Testis (tissue), 2 donors: ENCODE results near the gene MLLT11.

Experiments used
- POLR2A ChIP-seq: fragments of 450-650 bp; IDR thresholded peaks from one replicate; pipeline ENCODE4 v1.6.1; 2017; ENCODE audit warnings: antibody characterized with exemption, mild to moderate bottlenecking, moderate library complexity
- TF ChIP-seq, protein P1 (sequence below), 3 experiments: fragments of 450-650 bp in 2 of 3; fragments of 200-600 bp in 1 of 3; sonication (generic) in 1 of 3; IDR thresholded peaks; one replicate each; pipeline ENCODE4 v1.5.1; 2016 to 2019; ENCODE audit warnings: antibody characterized with exemption in 3 of 3, mild to moderate bottlenecking in 2 of 3, moderate library complexity in 1 of 3

DNA sequence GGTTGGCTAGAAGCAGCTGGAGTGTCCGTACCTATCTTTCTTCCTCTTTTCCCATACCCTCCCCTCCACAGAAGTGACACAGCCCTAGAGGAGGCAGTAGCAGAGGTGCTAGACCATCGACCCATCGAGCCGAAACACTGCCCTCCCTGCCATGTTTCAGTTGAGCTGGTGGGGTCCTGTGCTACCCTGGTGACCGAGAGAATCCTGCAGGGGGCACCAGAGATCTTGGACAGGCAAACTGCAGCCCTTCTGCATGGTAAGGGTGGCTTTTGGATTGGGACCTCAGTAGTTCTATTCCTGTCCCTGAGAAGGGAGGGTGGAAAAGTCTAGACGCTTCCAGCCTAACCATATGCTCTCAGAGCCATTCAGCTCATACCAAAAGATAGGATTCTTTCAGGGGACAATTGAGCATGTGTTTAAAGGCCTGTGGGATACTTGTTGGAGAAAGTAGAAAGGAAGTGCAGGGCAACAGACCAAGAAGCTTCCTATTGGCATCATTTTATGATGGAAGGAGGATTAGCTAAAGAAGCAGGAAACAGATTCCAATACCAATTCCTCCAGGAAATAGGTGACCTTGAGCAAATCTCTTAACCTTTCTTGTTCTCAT lies 35.6 kb upstream of the MLLT11 start:
- TF ChIP-seq, protein P1, sequence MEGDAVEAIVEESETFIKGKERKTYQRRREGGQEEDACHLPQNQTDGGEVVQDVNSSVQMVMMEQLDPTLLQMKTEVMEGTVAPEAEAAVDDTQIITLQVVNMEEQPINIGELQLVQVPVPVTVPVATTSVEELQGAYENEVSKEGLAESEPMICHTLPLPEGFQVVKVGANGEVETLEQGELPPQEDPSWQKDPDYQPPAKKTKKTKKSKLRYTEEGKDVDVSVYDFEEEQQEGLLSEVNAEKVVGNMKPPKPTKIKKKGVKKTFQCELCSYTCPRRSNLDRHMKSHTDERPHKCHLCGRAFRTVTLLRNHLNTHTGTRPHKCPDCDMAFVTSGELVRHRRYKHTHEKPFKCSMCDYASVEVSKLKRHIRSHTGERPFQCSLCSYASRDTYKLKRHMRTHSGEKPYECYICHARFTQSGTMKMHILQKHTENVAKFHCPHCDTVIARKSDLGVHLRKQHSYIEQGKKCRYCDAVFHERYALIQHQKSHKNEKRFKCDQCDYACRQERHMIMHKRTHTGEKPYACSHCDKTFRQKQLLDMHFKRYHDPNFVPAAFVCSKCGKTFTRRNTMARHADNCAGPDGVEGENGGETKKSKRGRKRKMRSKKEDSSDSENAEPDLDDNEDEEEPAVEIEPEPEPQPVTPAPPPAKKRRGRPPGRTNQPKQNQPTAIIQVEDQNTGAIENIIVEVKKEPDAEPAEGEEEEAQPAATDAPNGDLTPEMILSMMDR (IDR thresholded peaks at IDR 0.05): peak; percentile 38 to 60 (median 41)
- no peak for TF ChIP-seq POLR2A
